Spinal cord (tissue), 10 donors: ENCODE data around the gene KRTAP6-3. TPM values are rescaled to one million over a fixed set of nuclear protein-coding genes. Genes with fewer than 3 reads are reported as not detected.

Experiments
- DNase-seq, 6 donors: peaks; one replicate each; pipeline versions ENCODE4 v3.0.0 to v3.0.0-alpha.2; 2013 to 2015; ENCODE audit warnings: low spot score in 6 of 6, low read depth in 4 of 6
- H3K27ac ChIP-seq: one replicate; pipeline ENCODE4 v1.5.1; 2013; ENCODE audit warnings: low read depth, low read length, control low read depth
- H3K27me3 ChIP-seq: one replicate; pipeline ENCODE4 v1.6.1; 2013; ENCODE audit warnings: low read length; ENCODE audit not compliant: control insufficient read depth, insufficient read depth
- H3K36me3 ChIP-seq: one replicate; pipeline ENCODE4 v1.6.1; 2013; ENCODE audit warnings: low read length; ENCODE audit not compliant: control insufficient read depth, insufficient read depth
- H3K4me1 ChIP-seq: one replicate; pipeline ENCODE4 v1.6.1; 2013; ENCODE audit warnings: low read length; ENCODE audit not compliant: control insufficient read depth, insufficient read depth
- H3K4me3 ChIP-seq: one replicate; pipeline ENCODE4 v1.5.1; 2013; ENCODE audit warnings: low read depth, low read length, control low read depth
- H3K9me3 ChIP-seq: one replicate; pipeline ENCODE4 v1.6.1; 2013; ENCODE audit warnings: low read length; ENCODE audit not compliant: control insufficient read depth, insufficient read depth
- WGBS: methylation state at CpG from one replicate; pipeline ENCODE4 v1.1.5; 2013; ENCODE audit warnings: missing lambda C conversion rate; ENCODE audit not compliant: insufficient coverage; 5-methylcytosine and 5-hydroxymethylcytosine counted together
- polyA plus RNA-seq, 2 donors: library from polyadenylated mRNA; unstranded; fragments of 120-200 nt; gene quantifications; one replicate each; pipeline ENCODE4 v1.2.1, GENCODE V29; 2013; ENCODE audit not compliant: insufficient read length in 2 of 2
- total RNA-seq, 2 donors: library from RNA; depleted of rRNA in 1 of 2; stranded (reverse); fragments of 120-200 nt in 1 of 2; fragments of >200 nt in 1 of 2; gene quantifications; one replicate each; pipeline versions ENCODE4 v1.2.3 to v1.2.4, GENCODE V29; 2013 to 2014
- donor health status: healthy.

The KRTAP6-3 gene
- total and polyA plus RNA-seq, 4 donors = not detected

DNA sequence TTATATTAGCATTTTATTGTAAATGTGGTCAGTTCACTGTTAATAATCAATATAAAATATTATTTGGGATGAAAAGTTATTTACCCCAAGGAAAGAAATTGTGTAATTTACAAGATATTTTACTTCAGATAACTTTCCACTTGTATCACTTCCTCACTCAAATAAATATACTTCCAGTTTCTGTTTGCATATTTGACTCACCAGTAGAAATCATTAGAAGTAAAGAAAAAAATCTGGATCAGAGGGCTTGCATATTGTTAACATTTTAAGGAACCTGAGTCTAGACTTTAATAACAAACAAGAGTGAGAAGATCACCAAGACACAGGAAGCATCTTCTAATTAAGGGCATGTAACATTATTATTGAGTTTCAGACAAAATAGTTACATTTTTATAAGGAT, 27.8 kb downstream of the KRTAP6-3 start:
- H3K27ac ChIP-seq = no peak overlapping the region
- H3K4me3 ChIP-seq = no peak overlapping the region
- no peaks in the 10 kb centered on the region for H3K4me1 ChIP-seq
- H3K36me3 ChIP-seq = no peaks in the 10 kb centered on the region
- no peaks in the 10 kb centered on the region for H3K27me3 ChIP-seq
- no peaks in the 10 kb centered on the region for H3K9me3 ChIP-seq
- no peak for DNase-seq

DNA sequence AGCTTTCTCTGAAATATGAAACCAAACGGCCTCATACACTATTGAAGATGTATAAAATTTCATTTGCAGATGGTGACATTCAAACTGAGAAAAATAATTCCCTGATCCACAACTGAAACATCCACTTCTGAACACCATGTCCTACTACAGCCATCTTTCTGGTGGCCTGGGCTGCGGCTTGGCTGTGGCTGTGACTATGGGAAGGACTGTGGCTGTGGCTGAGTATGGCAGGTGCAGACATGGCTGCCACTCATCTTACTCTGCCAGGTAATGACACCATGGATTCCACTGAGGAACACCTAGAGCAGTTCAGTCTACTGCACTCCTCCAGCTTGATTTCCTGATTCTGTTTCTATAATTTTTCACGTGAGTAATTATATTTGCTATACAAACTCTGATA, 28.3 kb downstream of the KRTAP6-3 start, which contains the start of gene KRTAP20-4:
TSS of gene KRTAP20-4 (plus strand) at position 106 of the 400 bp plus-strand sequence.
- no peak within 1 kb of the TSS for H3K4me3 ChIP-seq
- no peak for DNase-seq
- no CpG with 5 or more reads among the region's 3 CpGs for WGBS
- H3K27me3 ChIP-seq = no peaks in the 10 kb centered on the region
- H3K4me1 ChIP-seq = no peaks in the 10 kb centered on the region
- no peak within 1 kb of the TSS for H3K27ac ChIP-seq
- H3K9me3 ChIP-seq = no peaks in the 10 kb centered on the region
- H3K36me3 ChIP-seq = no peaks in the 10 kb centered on the region

DNA sequence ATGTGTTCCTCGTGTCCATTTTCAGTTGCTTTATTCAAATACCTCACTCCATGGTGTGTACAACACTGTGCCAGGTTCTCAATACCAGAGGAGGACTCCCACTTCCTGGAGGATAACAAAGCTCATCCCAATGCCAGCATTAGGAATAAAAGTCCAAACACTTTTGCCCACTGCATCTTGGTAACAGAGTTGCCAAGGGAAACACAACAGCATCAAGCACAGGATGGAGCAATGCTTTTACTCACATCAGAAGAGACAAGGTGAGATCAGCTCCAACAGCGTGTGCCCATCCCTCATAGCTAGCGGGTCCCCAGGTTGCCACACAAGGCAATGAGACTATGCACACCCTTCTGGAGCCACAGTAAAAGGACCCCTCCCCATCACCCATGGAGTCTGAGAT, 31.1 kb downstream of the KRTAP6-3 start:
- H3K27ac ChIP-seq = no peak overlapping the region
- H3K4me1 ChIP-seq = no peaks in the 10 kb centered on the region
- no peaks in the 10 kb centered on the region for H3K36me3 ChIP-seq
- H3K4me3 ChIP-seq = no peak overlapping the region
- 91% methylated on average over 3 of the region's 3 CpGs for WGBS
- H3K27me3 ChIP-seq = no peaks in the 10 kb centered on the region
- no peaks in the 10 kb centered on the region for H3K9me3 ChIP-seq
- no peak for DNase-seq

DNA sequence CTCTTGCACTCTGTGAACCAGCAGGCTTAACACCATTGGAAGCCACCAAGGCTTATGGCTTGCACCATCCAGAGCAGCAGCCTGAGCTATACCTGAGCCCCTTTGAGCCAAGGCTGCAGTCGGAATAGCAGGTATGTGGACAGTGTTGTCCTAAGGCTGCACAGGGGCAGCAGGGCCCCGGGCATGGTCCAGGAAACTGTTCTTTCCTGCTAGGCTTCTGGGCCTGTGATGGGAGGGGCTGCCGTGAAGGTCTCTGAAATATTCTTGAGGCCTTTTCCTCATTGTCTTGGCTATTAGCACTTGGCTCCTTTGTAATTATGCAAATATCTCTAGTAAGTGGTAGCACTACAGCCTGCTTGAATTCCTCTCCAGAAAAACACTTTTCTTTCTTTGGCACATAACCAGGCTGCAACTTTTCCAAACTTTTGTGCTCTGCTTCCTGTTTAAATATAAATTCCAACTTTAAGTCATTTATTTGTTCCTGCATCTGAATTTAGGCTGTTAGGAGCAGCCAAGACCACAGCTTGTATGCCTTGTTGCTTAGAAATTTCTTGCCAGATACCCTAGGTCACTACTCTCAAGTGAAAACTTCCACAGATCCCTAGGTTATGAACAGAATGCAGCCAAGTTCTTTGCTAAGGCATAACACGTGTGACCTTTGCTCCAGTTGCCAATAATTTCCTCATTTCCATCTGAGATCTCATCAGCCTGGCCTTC, 33.4 kb downstream of the KRTAP6-3 start:
- 77% methylated on average over 2 of the region's 4 CpGs for WGBS
- no peak for DNase-seq
- Histone ChIP-seq H3K27me3 (no peaks in the 10 kb centered on the region), H3K36me3 (no peaks in the 10 kb centered on the region), H3K9me3 (no peaks in the 10 kb centered on the region), H3K27ac (no peak overlapping the region), H3K4me3 (no peak overlapping the region), H3K4me1 (no peaks in the 10 kb centered on the region)

GRCh38 chr21:30628109-30628508, 35.9 kb downstream of the KRTAP6-3 start:
- Histone ChIP-seq H3K27me3 (no peaks in the 10 kb centered on the region), H3K36me3 (no peaks in the 10 kb centered on the region), H3K9me3 (no peaks in the 10 kb centered on the region), H3K4me1 (no peaks in the 10 kb centered on the region), H3K4me3 (no peak overlapping the region), H3K27ac (no peak overlapping the region)
- DNase-seq = no peak
- whole genome bisulfite sequencing = no CpG with 5 or more reads among the region's 4 CpGs

DNA sequence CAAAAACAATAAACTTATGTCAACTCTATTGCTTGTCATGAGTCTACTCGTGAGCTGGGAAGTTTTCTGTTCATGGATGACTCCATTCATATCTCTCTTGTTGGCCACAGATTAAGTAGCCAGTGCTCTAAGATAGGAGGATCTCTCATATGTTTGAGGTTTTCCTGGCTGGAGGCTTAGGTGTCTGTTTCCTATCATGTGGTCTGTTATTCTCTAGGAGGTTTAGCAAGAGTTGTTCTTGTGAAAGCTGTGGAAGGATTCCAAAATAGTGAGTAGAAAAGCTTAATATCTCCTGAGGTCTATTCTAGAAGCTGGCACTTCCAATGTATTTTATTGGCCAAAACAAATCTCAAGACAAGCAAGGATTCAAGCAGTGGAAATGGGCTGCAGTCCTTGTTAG, 37.0 kb downstream of the KRTAP6-3 start:
- no peak for DNase-seq
- Histone ChIP-seq H3K36me3 (no peaks in the 10 kb centered on the region), H3K4me3 (no peak overlapping the region), H3K4me1 (no peaks in the 10 kb centered on the region), H3K27ac (no peak overlapping the region), H3K27me3 (no peaks in the 10 kb centered on the region), H3K9me3 (no peaks in the 10 kb centered on the region)
- WGBS = 78% methylated on average over 1 of the region's 1 CpG

DNA sequence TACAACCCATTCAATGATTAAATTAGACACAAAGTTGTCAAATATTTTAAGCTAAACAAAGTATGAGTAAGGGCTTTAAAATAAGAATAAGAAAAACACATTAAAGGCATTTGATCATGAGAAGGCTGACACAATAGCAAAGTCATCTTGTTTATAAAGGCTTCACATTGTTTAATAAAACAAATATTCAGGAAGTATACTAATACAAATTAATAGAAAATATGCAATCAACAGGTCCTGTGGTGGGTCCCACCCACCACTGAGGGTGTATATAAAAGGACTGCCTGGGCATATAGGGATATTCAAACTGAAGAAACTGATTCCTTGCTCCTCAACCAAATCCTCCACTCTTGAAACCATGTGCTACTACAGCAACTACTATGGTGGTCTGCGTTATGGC, 42.7 kb downstream of the KRTAP6-3 start, which contains the start of gene KRTAP20-2:
TSS of gene KRTAP20-2 (plus strand) at position 301 of the 400 bp plus-strand sequence. CDS start at position 359, 58 bp downstream.
- Histone ChIP-seq H3K36me3 (no peaks in the 10 kb centered on the region), H3K4me1 (no peaks in the 10 kb centered on the region), H3K27ac (no peak within 1 kb of the TSS), H3K9me3 (no peaks in the 10 kb centered on the region), H3K4me3 (no peak within 1 kb of the TSS), H3K27me3 (no peaks in the 10 kb centered on the region)
- no CpG with 5 or more reads among the region's 1 CpG for WGBS
- DNase-seq = no peak

- WGBS = no CpG with 5 or more reads among the region's 3 CpGs
- H3K4me3 ChIP-seq = no peak overlapping the region
- H3K4me1 ChIP-seq = no peaks in the 10 kb centered on the region
- H3K9me3 ChIP-seq = no peaks in the 10 kb centered on the region
- no peaks in the 10 kb centered on the region for H3K36me3 ChIP-seq
- no peaks in the 10 kb centered on the region for H3K27me3 ChIP-seq
- H3K27ac ChIP-seq = no peak overlapping the region
- no peak for DNase-seq
Observed at GRCh38 chr21:30638686-30639085, 46.4 kb downstream of the KRTAP6-3 start.

- H3K4me3 ChIP-seq = no peak within 1 kb of the TSS
- H3K9me3 ChIP-seq = no peaks in the 10 kb centered on the region
- H3K4me1 ChIP-seq = no peaks in the 10 kb centered on the region
- H3K27me3 ChIP-seq = no peaks in the 10 kb centered on the region
- H3K27ac ChIP-seq = no peak within 1 kb of the TSS
- no peaks in the 10 kb centered on the region for H3K36me3 ChIP-seq
- no CpG with 5 or more reads among the region's 2 CpGs for WGBS
- no peak for DNase-seq
Observed at GRCh38 chr21:30642564-30642963, 50.3 kb downstream of the KRTAP6-3 start, which contains the start of gene KRTAP20-3. Gene KRTAP20-3 (plus strand): TSS chr21:30642864.
